K562 (cell line): ENCODE data around the gene MRGPRD. TPM values are rescaled to one million over a fixed set of nuclear protein-coding genes. Genes with fewer than 3 reads are reported as not detected.

Experiments used
- ATAC-seq: fragments of 200-7000 bp; cut with Tn5 transposase; 3 replicates; pipeline ENCODE4 v1.9.1; 2020; ENCODE audit warnings: moderate library complexity
- BruUV-seq: library from RNA; stranded (reverse); fragments of 400-500 nt; replicated peaks from 2 replicates; lab custom pipeline; 2021; lab: Mats Ljungman, UMichigan
- CTCF ChIA-PET: fragments of 300-600 bp; formaldehyde crosslinking; extraction: SDS; loops from one replicate; lab custom pipeline; 2021; ENCODE audit warnings: low intra/inter-chr PET ratio; lab: Yijun Ruan, JAX
- POLR2A ChIA-PET: fragments of 300-600, 350-650 bp; sonication (Branson Sonifier 250); formaldehyde crosslinking; extraction: SDS; loops from one replicate; lab custom pipeline; 2021; ENCODE audit warnings: antibody characterized with exemption, inconsistent platforms; lab: Yijun Ruan, JAX
- DNase-seq, 4 experiments: peaks; one replicate each; pipeline versions ENCODE4 v3.0.0 to v3.0.0-alpha.2; 2011 to 2018; ENCODE audit warnings: low spot score in 3 of 4, mixed read lengths in 3 of 4; ENCODE audit errors: extremely low read depth in 1 of 4
- FAIRE-seq: peaks from 2 replicates; lab custom pipeline; 2011; peaks lifted over from hg19 to GRCh38; lab: Jason Lieb, UNC
- H2AFZ ChIP-seq: 2 replicates; pipeline ENCODE4 v1.6.0; 2011; ENCODE audit warnings: low read depth, low read length, control low read depth, inconsistent platforms
- H3K27ac ChIP-seq: fragments of 200-600 bp; 3 replicates; pipeline ENCODE4 v1.8.0; 2011; ENCODE audit warnings: low read depth, mild to moderate bottlenecking, control low read depth, inconsistent platforms, low read length, moderate library complexity, mixed read lengths; ENCODE audit errors: extremely low read depth
- H3K27me3 ChIP-seq, 2 experiments: fragments of 300-600 bp in 1 of 2; 2 replicates in 1 of 2; 3 replicates in 1 of 2; pipeline versions ENCODE4 v1.6.0 to v1.8.0; 2011; ENCODE audit warnings: inconsistent platforms in 2 of 2, low read length in 2 of 2, mild to moderate bottlenecking in 1 of 2, mixed read lengths in 1 of 2, moderate library complexity in 1 of 2; ENCODE audit not compliant: control insufficient read depth in 2 of 2, insufficient read depth in 2 of 2
- H3K36me3 ChIP-seq: fragments of 300-600 bp; 3 replicates; pipeline ENCODE4 v1.8.0; 2011; ENCODE audit warnings: mild to moderate bottlenecking, low read length, inconsistent platforms; ENCODE audit not compliant: control insufficient read depth, insufficient read depth
- H3K4me1 ChIP-seq, 2 experiments: fragments of 200-600 bp in 1 of 2; replicated peaks in 1 of 2; 2 replicates in 1 of 2; 3 replicates in 1 of 2; pipeline versions ENCODE4 v1.5.1 to v1.8.0; 2011; ENCODE audit warnings: inconsistent platforms in 2 of 2, low read length in 2 of 2, mild to moderate bottlenecking in 1 of 2, mixed read lengths in 1 of 2, moderate library complexity in 1 of 2; ENCODE audit not compliant: control insufficient read depth in 2 of 2, insufficient read depth in 2 of 2
- H3K4me2 ChIP-seq: 2 replicates; pipeline ENCODE4 v1.6.1; 2011; ENCODE audit warnings: low read length, control low read depth, inconsistent platforms, mixed read lengths; ENCODE audit not compliant: insufficient read depth
- H3K4me3 ChIP-seq: fragments of 200-600 bp; sonication (generic), shearing (Covaris generic); 2 replicates; pipeline ENCODE4 v1.5.1; 2016; ENCODE audit warnings: control low read depth, inconsistent platforms
- H3K79me2 ChIP-seq: fragments of 200-600 bp; 3 replicates; pipeline ENCODE4 v1.8.0; 2011; ENCODE audit warnings: low read length, inconsistent platforms; ENCODE audit not compliant: control insufficient read depth, insufficient read depth
- H3K9ac ChIP-seq, 2 experiments: 2 replicates each; pipeline versions ENCODE4 v1.6.0 to v1.6.1; 2011; ENCODE audit warnings: low read depth in 2 of 2, low read length in 2 of 2, control low read depth in 1 of 2, inconsistent platforms in 1 of 2, mild to moderate bottlenecking in 1 of 2, mixed read lengths in 1 of 2; ENCODE audit not compliant: insufficient read depth in 1 of 2
- H3K9me1 ChIP-seq: one replicate; pipeline ENCODE4 v1.6.0; 2011; ENCODE audit warnings: inconsistent platforms, mild to moderate bottlenecking, low read length, moderate library complexity; ENCODE audit not compliant: control insufficient read depth, insufficient read depth
- H3K9me3 ChIP-seq: replicated peaks from 2 replicates; pipeline ENCODE4 v1.5.1; 2011; ENCODE audit warnings: low read depth, low read length, inconsistent platforms; ENCODE audit not compliant: control insufficient read depth, insufficient read depth
- H4K20me1 ChIP-seq: replicated peaks from 2 replicates; pipeline ENCODE4 v1.6.1; 2011; ENCODE audit warnings: low read length, inconsistent platforms, mixed read lengths; ENCODE audit not compliant: control insufficient read depth, insufficient read depth
- CTCF ChIP-seq, 3 experiments: IDR thresholded peaks in 2 of 3; conservative IDR thresholded peaks in 1 of 3; 2 replicates each; pipeline ENCODE4 v1.5.1; 2011 to 2012; ENCODE audit warnings: low read length in 3 of 3, mild to moderate bottlenecking in 3 of 3, control low read depth in 2 of 3, improper control_type of control experiment in 1 of 3, inconsistent platforms in 1 of 3, low read depth in 1 of 3, mixed read lengths in 1 of 3, moderate library complexity in 1 of 3; ENCODE audit not compliant: insufficient read depth in 2 of 3
- DIDO1 ChIP-seq: fragments of 450-650 bp; IDR thresholded peaks from 2 replicates; pipeline ENCODE4 v1.6.1; 2016; ENCODE audit warnings: low read depth, missing biosample characterization, missing genetic modification characterization
- IRF9 ChIP-seq: fragments of 450-650 bp; IDR thresholded peaks from 2 replicates; pipeline ENCODE4 v1.6.1; 2016; ENCODE audit warnings: missing biosample characterization, missing genetic modification characterization
- LCOR ChIP-seq: sonication (generic); formaldehyde crosslinking; IDR thresholded peaks from 2 replicates; pipeline ENCODE4 v1.8.0; 2022; ENCODE audit warnings: mild to moderate bottlenecking, missing genetic modification reagents
- MYC ChIP-seq, 2 experiments: fragments of 250-450 bp in 1 of 2; sonication (Bioruptor Pico) in 1 of 2; IDR thresholded peaks; 2 replicates each; pipeline versions ENCODE4 v1.5.1 to v1.6.1; 2012 to 2021; ENCODE audit warnings: low read depth in 2 of 2, borderline replicate concordance in 1 of 2, improper control_type of control experiment in 1 of 2, low read length in 1 of 2, mild to moderate bottlenecking in 1 of 2, moderate library complexity in 1 of 2
- RCOR1 ChIP-seq, 2 experiments: IDR thresholded peaks; 2 replicates each; pipeline ENCODE4 v1.6.1; 2012; ENCODE audit warnings: low read depth in 2 of 2, low read length in 2 of 2, borderline replicate concordance in 1 of 2, improper control_type of control experiment in 1 of 2
- TBP ChIP-seq: optimal IDR thresholded peaks from 2 replicates; pipeline ENCODE3; 2011; ENCODE audit warnings: low read depth, low read length, improper control_type of control experiment
- YBX1 ChIP-seq: fragments of 450-650 bp; IDR thresholded peaks from 2 replicates; pipeline ENCODE4 v1.7.1; 2016; ENCODE audit warnings: mild to moderate bottlenecking
- ZBTB12 ChIP-seq: fragments of 250-450 bp; sonication (Bioruptor Pico); IDR thresholded peaks from 2 replicates; pipeline ENCODE4 v1.4.0; 2020
- ZBTB26 ChIP-seq: fragments of 450-650 bp; formaldehyde crosslinking; IDR thresholded peaks from 2 replicates; pipeline ENCODE4 v1.4.0; 2022; ENCODE audit warnings: missing genetic modification characterization
- ZNF143 ChIP-seq: sonication (generic); formaldehyde crosslinking; IDR thresholded peaks from 2 replicates; pipeline ENCODE4 v1.9.0; 2022; ENCODE audit warnings: mild to moderate bottlenecking, missing genetic modification reagents
- ZNF398 ChIP-seq: fragments of 250-450 bp; sonication (Bioruptor Pico); IDR thresholded peaks from 2 replicates; pipeline ENCODE4 v1.8.0; 2021; ENCODE audit warnings: moderate library complexity, mild to moderate bottlenecking, inconsistent platforms
- ZNF696 ChIP-seq: fragments of 250-450 bp; sonication (Bioruptor Pico); conservative IDR thresholded peaks from 2 replicates; pipeline ENCODE4 v1.4.0; 2020; ENCODE audit warnings: mild to moderate bottlenecking, moderate library complexity
- ZNF707 ChIP-seq: fragments of 250-450 bp; sonication (Bioruptor Pico); conservative IDR thresholded peaks from 2 replicates; pipeline ENCODE4 v1.8.0; 2022; ENCODE audit warnings: inconsistent platforms, mild to moderate bottlenecking, moderate library complexity
- whole genome bisulfite sequencing: fragments of 100-300 bp; shearing (Covaris generic); methylation state at CpG from one replicate; pipeline ENCODE4 v1.1.6; 2016; ENCODE audit warnings: low coverage, mixed read lengths; ENCODE audit not compliant: insufficient coverage; ENCODE audit errors: missing lambda C conversion rate; 5-methylcytosine and 5-hydroxymethylcytosine counted together
- in situ Hi-C: fragments of 300-500 bp; cut with MboI; formaldehyde crosslinking; loops from 4 replicates; pipeline ENCODE4 v1.15.0; 2018; ENCODE audit warnings: inconsistent platforms, mixed read lengths
- intact Hi-C: fragments of 100-400 bp; cut with micrococcal nuclease; formaldehyde crosslinking; loops from 2 replicates; pipeline ENCODE4 v1.14.2; 2022
- polyA plus RNA-seq, 8 experiments: library from polyadenylated mRNA; depleted of rRNA in 4 of 8; stranded (reverse) in 5 of 8; unstranded in 3 of 8; fragments of >200 nt; fragmentation: Nextera tagmentation in 2 of 8; fragmentation: Illumina TruSeq in 1 of 8; extraction: Ambion mirVana in 2 of 8; extraction: Trizol in 1 of 8; gene quantifications; 2 replicates each; pipeline versions ENCODE4 v1.2.1 to v1.2.3, GENCODE V29; 2011 to 2014; ENCODE audit warnings: inconsistent platforms in 1 of 8, missing spikeins in 1 of 8
- total RNA-seq, 7 experiments: library from RNA; depleted of rRNA in 6 of 7; stranded (reverse); fragments of >200 nt in 6 of 7; fragmentation: Illumina TruSeq in 2 of 7; extraction: Trizol in 2 of 7; gene quantifications; 2 replicates each; pipeline versions ENCODE4 v1.2.1 to v1.2.3, GENCODE V29; 2011 to 2021; ENCODE audit warnings: low replicate concordance in 1 of 7

Gene MRGPRD
- total and polyA plus RNA-seq, 9 of the 15 experiments (the other 6 are each of a cell fraction or from before 2014, with no cell fraction given) = not detected

GRCh38 chr11:68932358-68932757 is 48.4 kb downstream of the MRGPRD start (continued):
- TF ChIP-seq ZBTB26 (CRISPR knock-in tag) (no peak), MYC (IDR thresholded peaks at IDR 0.05; ENCODE audit: low read depth, low read length) (no peak), MYC (CRISPR knock-in tag; IDR thresholded peaks at IDR 0.05; ENCODE audit: borderline replicate concordance, low read depth) (no peak), YBX1 (no peak)

- intact Hi-C loops (no loop called here), in situ Hi-C loops (no loop called here)
- ChIA-PET POLR2A (no interaction called here), CTCF (no interaction called here)
- Histone ChIP-seq H3K4me2 (no peak overlapping the region), H3K9me1 (no peaks in the 10 kb centered on the region), H3K36me3 (peaks cover 87% of the 10 kb centered on the region; the same call in 2 of the 3 replicates), H3K27me3 (no peaks in the 10 kb centered on the region), H2AFZ (no peak overlapping the region), H3K4me3 (no peak overlapping the region), H3K9ac (no peak overlapping the region), H3K27ac (no peak overlapping the region), H3K4me1 (peaks cover 0 to 5% of the 10 kb centered on the region in 2 experiments; a peak in 1 of 5 replicates), H3K9me3 (no peaks in the 10 kb centered on the region), H4K20me1 (0 out of 2 replicates have a peak, but pooled peaks cover 2% of the 10 kb centered on the region), H3K79me2 (no peaks in the 10 kb centered on the region)
- no peak for FAIRE-seq
- ATAC-seq = no peak
- WGBS = 81% methylated on average over 17 of the region's 17 CpGs
- no peak for DNase-seq
- BruUV-seq = no TSS peak
- TF ChIP-seq TBP (no peak), ZBTB12 (no peak), LCOR (CRISPR knock-in tag) (no peak), DIDO1 (no peak), CTCF (IDR thresholded peaks at IDR 0.05 in 2 of 3, conservative IDR thresholded peaks at IDR 0.05 in 1 of 3; ENCODE audit: insufficient read depth in 2 of 3, low read depth in 1 of 3, low read length in 3 of 3) (no peak), ZNF143 (no peak), ZNF696 (no peak), RCOR1 (IDR thresholded peaks at IDR 0.05; ENCODE audit: borderline replicate concordance in 1 of 2, low read depth in 2 of 2, low read length in 2 of 2) (no peak), ZNF398 (no peak), ZNF707 (CRISPR knock-in tag) (no peak), IRF9 (tag) (no peak)
Measured at GRCh38 chr11:68931911-68932310, 48.9 kb downstream of the MRGPRD start.
